LNCaP clone FGC (cell line): ENCODE measurements around the gene EHBP1.

Experiments used
- DNase-seq: peaks from one replicate; pipeline ENCODE4 v3.0.0-alpha.2; 2011; ENCODE audit warnings: low read depth
- H3K4me3 ChIP-seq: 2 replicates; pipeline ENCODE4 v1.5.1; 2011; ENCODE audit warnings: mild to moderate bottlenecking, low read depth, low read length, control low read depth
- TF ChIP-seq, protein P1 (sequence below): IDR thresholded peaks from 2 replicates; pipeline ENCODE4 v1.5.1; 2012; ENCODE audit warnings: mild to moderate bottlenecking; ENCODE audit not compliant: control insufficient read depth, insufficient read depth; ENCODE audit errors: extremely low read depth

Gene EHBP1

DNA sequence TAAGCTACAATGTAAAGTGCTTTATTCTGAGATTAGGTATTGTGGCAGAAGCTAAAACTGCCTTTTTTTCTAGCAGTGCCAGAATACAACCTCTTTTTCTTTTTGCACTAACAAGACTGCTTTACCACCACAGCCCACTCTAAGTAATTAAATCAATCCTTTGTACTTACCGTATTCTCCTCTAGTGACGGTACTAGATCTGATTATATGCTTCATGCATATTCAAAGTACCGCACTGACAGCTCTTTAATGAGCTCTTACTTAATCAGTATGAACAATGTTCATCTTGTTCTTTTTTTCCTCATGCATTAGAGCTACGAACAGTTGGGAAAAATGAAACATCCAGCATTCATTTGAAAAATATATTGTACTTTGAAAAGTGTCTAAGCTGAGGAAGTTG lies 329.0 kb downstream of the EHBP1 start:
- DNase-seq: no peak
- H3K4me3 ChIP-seq: no peak overlapping the region
- TF ChIP-seq, protein P1, sequence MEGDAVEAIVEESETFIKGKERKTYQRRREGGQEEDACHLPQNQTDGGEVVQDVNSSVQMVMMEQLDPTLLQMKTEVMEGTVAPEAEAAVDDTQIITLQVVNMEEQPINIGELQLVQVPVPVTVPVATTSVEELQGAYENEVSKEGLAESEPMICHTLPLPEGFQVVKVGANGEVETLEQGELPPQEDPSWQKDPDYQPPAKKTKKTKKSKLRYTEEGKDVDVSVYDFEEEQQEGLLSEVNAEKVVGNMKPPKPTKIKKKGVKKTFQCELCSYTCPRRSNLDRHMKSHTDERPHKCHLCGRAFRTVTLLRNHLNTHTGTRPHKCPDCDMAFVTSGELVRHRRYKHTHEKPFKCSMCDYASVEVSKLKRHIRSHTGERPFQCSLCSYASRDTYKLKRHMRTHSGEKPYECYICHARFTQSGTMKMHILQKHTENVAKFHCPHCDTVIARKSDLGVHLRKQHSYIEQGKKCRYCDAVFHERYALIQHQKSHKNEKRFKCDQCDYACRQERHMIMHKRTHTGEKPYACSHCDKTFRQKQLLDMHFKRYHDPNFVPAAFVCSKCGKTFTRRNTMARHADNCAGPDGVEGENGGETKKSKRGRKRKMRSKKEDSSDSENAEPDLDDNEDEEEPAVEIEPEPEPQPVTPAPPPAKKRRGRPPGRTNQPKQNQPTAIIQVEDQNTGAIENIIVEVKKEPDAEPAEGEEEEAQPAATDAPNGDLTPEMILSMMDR: no peak

DNA sequence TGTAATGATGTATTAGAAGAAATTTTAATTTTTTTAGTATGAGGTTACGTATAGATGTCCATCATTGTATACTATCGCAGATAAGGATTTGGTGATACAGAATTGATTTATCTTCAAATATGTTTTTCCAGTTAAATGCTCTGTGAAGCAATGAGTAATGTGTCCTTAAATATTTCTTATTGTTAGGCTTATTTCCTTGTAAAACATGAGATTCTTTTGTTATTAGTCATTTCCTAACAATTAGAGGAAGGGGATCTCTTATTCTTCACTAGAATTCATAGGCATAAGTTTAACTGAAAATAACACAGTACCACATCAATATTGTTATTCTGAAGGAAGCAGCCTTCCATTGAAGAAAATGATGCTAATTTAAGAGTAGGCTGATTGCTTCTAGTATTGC lies 329.7 kb downstream of the EHBP1 start:
- DNase-seq: no peak
- H3K4me3 ChIP-seq: no peak overlapping the region
- TF ChIP-seq, protein P1: no peak

DNA sequence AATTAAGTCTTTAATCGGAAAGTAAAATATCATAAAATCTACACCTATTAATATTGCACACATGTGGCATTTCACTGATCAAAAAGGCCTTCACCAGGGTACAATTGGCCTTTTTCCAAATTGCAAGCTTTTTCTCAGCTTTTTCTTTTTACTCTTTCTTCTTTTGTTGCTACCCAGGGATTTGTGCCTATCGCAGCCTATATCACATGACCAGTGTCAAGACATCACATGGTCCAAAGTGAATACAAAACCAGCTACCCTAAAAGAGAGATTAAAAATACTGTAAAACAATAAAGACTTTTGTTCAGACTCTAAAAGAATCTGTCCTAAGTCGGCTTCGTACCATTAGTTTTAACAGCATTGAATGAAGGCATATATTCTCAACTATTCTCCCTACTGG lies 330.1 kb downstream of the EHBP1 start:
- DNase-seq: no peak
- TF ChIP-seq, protein P1: no peak
- H3K4me3 ChIP-seq: no peak overlapping the region

DNA sequence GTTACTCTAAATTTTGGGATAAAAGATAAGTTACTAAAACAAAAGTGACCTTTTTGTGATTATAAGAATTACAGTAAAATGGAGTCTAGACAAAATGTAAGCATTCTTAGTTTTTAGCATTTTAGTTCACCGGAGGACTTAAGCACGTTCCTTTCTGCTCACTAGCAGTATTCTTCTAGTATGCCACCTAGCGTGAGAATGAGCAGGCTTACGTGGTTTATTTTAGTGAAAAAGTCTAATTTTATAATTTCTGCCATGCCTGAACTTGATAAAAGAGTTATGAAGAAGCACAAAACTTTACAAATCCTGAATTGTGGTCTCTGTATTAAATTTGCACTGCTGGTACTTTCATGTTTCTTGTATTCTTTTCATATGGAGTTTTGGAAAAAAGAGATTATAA lies 332.5 kb downstream of the EHBP1 start:
- no peak overlapping the region for H3K4me3 ChIP-seq
- TF ChIP-seq, protein P1: no peak
- no peak for DNase-seq

DNA sequence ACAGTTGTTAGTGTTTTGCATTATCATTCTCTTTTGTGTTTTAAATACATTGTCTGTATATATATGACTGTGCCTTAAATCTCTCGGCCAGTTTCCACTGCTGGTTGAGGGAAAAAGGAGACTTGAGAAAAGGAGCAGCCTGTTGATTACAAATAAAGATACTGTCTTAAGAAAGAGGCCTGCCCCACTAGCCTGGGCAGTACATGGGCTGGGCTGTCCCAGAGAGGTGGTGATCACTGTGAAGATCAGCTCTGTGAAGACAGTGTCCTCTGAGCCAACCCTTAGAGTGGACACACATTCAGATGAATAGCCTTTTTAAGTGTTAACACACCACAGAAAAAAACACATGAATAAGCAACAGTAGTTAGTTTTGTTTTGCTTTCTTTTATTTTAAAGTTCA lies 335.1 kb downstream of the EHBP1 start:
- H3K4me3 ChIP-seq: no peak overlapping the region
- no peak for DNase-seq
- TF ChIP-seq, protein P1: no peak

DNA sequence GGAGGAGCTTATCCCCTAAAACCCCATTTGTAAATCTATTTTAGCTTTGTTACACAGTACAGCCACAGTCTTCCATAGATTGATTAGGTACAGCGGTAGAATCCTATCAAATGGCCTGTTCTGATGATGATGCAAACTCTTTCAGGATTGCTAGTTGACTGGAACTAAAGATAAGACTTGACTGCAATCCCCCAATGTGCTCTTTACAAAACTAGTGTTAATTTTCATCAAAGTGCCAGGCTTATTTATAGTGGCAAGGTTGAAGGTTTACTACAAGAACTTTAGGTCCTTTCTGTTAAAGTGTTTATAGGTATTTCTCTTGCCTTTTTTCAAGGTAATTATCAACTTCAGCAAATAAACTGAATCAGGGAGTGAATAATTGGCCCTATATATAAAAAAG lies 336.1 kb downstream of the EHBP1 start:
- no peak for DNase-seq
- H3K4me3 ChIP-seq: no peak overlapping the region
- TF ChIP-seq, protein P1: no peak
